HG02678 (cell line): ENCODE data around the gene MAP4K5.
"Not testable (repeated sequence)": the region's sequence is repeated elsewhere in the genome, so short reads cannot be mapped to it uniquely, and the experiment has no call there.

Experiments used
- ATAC-seq: cut with Tn5 transposase; IDR thresholded peaks from one replicate; pipeline ENCODE4 v1.9.1; 2021; ENCODE audit warnings: mild to moderate bottlenecking, moderate library complexity; ENCODE audit not compliant: unreplicated experiment

Gene MAP4K5

DNA sequence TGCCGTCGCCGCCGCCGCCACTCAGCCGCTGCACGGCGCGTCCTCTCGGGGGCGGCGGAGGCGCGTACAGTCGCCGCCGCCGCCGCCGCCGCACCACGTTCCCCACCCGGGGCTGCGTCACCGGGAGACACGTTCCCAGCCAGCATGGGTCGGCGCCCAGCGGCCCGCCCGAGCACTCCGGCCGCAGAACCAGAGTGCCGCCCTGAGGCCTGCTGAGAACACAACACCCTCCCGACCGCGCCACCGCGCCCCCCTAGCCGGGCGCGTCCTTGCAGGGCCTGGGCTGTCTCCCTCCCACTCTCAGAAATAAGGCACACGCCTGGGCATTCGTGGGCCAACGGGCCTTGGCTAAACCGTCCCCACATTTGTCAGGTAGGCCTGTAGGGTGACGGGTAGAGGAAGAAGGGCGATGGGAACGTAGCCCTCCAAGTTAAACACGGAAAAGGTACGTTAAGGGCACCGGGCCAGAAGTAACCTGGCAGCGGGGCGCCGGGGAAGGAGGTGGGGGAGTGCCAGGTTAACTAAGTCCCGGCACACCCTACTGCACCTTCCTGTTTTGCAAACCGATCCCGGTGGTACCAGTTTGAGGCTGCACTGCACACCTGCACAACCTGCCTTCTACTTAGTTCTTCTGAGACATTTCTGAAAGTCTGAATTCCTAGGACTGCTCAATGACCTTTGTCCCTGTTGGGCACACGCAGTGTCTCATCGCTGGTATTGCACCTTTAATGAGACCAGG, at the start of gene MAP4K5:
Gene MAP4K5, minus strand, starts transcription at position 68 of the 739 bp plus-strand sequence. CDS start 520 bp downstream, outside the sequence.
- ATAC-seq: peak; percentile 95

- ATAC-seq: no peak
These were observed 46.1 kb upstream of the MAP4K5 start for GRCh38 chr14:50578433-50578832.

DNA sequence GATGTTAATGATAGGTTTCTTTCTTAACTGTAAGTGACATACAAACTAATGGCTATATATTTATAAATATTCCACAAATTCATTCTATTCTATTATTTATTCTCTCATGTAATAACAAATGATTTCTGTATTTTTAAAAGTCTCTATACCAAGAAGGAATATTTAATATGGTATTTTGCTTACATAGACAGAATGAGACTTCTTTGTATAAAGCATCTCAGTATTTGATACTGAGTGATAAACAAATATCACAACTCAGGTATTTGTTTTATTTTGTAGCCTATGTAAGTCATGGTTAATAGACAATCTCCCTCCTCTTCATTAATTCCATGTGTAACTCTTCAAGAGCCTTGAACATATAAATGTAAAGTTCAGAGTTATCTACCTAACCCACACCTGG, 45.6 kb upstream of the MAP4K5 start:
- no peak for ATAC-seq

DNA sequence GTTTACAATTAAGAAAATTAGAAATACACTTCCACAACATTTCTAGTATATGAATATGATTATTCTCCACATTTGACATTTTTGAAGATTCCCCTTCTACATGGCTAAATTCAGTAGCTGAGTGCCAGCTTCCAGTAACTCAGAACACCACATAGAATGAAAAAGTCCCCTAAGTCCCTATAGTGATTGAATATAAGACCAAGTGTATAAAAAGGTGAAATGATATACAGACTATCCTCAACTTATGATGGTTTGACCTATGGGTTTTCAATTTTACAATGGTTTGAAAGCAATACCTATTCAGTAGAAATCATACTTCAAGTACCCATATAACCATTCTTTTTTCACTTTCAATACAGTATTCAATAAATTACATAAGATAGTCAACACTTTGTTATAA, 43.4 kb upstream of the MAP4K5 start:
- ATAC-seq: no peak

DNA sequence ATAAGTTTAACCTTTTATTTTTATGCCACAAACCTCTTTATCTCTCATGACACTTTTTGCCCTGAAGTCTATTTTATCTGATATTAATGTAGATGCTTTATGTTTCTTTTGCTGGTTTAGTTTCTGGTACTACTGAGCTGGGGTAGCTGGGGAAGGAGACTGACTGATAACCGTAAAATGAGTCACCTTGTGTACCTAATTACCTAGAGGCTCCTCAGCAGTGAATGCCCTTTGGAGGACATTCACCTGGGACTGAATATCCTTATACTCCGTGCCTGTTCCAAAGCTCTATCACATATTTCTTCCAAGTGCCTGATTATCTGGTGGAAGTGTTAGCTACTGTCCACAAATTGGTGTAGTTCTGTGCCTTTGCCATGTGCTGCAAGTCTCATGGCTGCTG, 41.5 kb upstream of the MAP4K5 start:
- no peak for ATAC-seq

GRCh38 chr14:50569714-50570274, 37.4 kb upstream of the MAP4K5 start:
- ATAC-seq: no peak

- ATAC-seq: no peak
These were observed 30.5 kb upstream of the MAP4K5 start for GRCh38 chr14:50562841-50563240.

DNA sequence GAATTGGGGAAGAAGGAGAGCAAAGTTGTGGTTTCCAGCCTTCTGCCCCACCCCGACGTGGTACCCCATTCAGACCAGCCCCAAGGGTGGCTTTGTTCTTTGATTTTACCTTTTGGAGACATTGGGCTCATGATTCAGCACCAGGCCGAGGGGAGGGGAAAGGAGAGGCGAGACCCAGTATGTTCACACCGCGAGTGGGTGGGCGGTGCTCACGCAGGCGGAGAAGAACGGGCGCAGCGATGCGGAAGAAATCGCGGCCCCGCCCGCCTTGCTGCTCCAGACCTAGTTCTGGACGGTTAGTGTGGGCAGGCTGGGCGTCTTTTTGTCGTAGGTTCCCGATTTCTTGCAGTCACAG, 28.5 kb upstream of the MAP4K5 start:
- peak; percentile 12 for ATAC-seq

DNA sequence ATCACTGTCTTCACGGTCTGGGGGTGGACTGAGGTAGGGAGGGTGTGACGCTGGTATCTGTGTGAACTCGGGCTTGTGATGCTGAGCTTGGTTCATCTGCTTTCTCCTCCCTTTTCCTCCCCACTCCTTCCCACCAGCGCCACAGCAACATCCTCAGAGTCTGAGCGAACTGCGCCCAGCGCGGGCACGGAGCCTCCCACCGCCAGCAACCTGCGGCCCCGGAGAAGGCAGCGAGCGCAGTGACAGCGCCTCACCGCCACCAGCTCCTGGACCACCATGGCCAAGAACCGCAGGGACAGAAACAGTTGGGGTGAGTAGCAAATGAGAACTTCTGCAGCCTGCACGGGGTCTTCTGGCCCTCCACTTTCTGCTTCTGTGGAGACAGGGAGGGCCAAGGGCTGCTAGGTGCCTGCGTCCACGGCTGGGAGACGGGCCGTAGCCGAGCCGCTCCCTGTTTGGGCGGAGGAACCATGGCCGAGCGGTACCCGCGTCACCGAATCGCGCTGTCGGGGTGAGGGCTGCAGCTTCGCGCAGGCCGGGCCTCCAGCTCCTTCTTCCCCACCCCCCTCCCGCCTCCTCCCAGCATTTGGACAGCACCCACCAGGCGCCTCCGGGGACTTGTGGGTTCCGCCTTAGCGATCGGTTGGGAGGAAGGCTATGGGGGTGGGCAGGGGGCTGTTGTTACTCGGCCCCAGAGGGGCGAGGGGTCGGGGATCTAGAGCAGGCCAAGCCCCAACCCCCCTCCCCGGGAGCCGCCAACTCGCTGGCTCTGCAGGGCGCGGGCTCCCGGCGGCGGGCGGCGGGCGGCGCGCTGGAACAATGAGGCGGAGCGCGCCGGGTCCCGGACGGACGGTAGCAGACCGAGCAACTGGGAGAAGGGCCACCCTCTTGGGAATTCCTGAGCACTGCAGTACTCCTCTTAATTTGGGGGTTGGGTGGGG, 27.9 kb upstream of the MAP4K5 start, which contains the start of gene ATL1:
Gene ATL1, plus strand, starts transcription at position 156 of the 941 bp plus-strand sequence. Its CDS starts 121 bp downstream, at position 277.
- ATAC-seq: peak; percentile 47

- not testable (repeated sequence) for ATAC-seq
These were observed 20.4 kb upstream of the MAP4K5 start for GRCh38 chr14:50552796-50553195.

GRCh38 chr14:50551877-50552276, 19.5 kb upstream of the MAP4K5 start:
- no peak for ATAC-seq

DNA sequence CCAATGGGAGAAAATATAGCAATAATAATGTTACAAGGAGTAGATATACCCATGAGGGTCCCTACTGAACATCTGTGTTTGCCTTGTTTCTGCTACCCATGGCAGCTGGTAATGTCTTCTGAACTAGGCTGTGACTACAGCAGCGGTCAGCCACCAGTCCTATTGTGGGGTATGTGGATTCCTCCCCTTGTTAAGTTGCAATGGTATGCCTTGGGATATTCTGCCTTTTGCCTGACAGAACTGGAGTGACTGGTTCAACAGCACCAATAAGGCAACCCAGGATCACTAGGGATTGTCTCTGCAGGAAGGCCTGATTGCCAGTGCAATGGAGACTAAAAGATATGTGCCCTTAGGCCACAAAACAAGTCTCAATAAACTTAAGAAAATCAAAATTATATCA, 17.9 kb upstream of the MAP4K5 start:
- ATAC-seq: no peak

DNA sequence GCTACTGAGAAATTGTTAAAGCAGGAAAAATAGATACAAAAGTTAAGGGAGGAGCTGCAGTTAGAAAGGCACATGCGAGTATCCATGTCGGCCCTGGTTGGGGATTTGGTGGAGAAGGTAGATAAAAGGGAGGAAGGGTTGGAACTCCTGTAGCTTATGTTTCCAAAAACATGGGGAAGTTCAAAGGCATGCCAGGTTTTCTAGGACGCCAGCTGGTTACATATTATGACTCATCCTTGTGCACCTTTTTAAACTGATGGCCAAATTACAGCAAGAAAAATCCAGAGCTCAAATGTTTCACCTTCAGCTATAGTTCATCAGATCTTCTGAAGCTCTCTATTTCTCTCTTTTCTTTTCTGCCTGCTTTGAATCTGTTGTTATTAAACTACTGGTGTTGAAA, 13.2 kb upstream of the MAP4K5 start:
- no peak for ATAC-seq

DNA sequence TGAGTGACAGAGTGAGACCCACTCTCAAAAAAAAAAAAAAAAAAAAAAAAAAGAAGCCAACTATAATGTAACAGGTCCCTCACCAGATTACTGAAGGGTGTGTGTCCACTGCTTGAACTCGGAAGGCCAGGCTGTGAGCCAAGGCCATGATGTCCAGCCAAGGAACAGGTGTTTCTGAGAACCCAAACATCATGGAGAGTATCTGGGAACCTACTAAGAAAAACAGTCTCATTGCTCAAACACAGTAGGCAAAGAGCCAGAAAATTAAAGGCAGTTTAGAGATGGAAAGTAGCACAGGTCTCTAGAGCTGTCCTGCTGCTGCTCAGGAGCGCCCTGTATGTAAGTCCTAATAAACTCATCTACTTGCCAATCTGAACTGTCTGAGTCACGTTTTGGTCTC, 12.5 kb upstream of the MAP4K5 start:
- ATAC-seq: no peak

DNA sequence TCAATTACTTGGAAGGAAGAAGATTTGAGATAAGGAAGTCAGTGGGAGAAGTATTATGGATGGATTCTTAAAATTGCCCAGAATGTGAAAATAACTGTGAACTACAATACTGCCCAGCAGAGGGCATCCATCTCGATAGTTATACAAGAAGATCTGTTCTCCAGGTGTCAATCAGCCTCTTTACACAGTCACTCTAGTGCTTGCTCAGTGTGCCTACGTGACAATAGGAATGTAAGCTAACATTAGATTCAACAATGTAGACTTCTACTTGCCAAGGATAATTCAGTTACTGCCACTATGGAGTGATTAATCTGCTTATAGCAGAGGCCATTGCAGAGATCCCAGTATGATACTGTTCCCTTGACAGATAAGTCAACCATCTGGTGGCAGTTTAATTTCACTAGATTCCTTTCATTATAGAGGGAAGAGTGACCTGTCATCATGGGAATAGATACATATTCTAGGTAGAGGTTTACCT, 10.6 kb upstream of the MAP4K5 start:
- peak; percentile 66 for ATAC-seq

- no peak for ATAC-seq
These were observed 8.8 kb upstream of the MAP4K5 start for GRCh38 chr14:50541159-50541567.

- ATAC-seq: no peak
These were observed 6.7 kb upstream of the MAP4K5 start for GRCh38 chr14:50539051-50539450.

DNA sequence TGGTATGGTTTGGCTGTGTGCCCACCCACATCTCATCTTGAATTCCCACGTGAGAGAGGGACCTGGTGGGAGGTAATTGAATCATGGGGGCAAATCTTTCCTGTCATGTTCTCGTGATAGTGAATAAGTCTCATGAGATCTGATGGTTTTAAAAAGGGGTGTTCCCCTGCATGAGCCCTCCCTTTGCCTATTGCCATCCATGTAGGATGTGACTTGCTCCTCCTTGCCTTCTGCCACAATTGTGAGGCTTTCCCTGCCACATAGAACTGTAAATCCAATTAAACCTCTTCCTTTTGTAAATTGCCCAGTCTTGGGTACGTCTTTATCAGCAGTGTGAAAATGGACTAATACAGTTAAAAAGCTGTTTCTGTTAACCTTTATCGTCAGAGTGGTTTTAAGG, 5.7 kb upstream of the MAP4K5 start:
- not testable (repeated sequence) for ATAC-seq

DNA sequence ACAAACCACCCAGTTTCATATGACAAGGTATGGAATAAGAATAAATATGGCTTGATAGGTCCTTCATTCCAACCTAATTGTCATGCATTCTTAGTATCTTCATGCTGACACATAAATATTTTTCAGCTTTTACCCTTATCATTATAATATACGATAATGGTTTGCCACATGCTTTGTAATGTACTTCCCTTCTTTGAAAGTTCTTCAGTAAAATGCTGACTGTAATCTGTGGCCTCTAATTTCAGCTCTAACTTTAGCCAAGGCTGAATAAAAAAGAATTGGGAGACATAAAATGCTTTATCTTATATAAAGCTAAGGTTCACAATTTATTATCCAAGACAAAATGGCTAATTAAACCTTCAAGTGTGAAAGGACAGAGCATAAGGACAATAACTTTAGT, 2.6 kb upstream of the MAP4K5 start:
- ATAC-seq: no peak

DNA sequence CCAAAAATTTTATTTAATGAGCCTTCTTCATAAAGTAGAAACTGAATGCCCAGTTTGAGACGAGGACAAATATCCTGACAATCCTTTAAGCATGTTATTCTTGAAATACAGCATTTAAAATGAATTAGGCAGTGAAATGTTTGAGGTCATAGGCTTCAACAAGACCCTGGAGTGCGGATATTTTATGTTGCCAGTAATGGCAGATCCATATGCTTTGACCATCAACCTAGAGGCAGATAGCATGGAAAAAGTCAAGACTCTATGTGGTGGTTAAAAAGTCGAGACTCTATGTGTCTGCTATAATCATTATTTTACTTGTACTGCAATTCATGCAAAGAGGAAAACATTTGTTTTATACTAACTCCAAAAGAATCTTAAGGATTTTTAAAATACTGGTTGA, 2.0 kb upstream of the MAP4K5 start:
- ATAC-seq: no peak

GRCh38 chr14:50533806-50534205, 1.4 kb upstream of the MAP4K5 start:
- ATAC-seq: no peak
